GM20000 (cell line): ENCODE data around the gene ASB2.

Source experiments
- DNase-seq: peaks from one replicate; pipeline ENCODE4 v3.0.0; 2012; ENCODE audit warnings: low spot score
- CTCF ChIP-seq: IDR thresholded peaks from 2 replicates; pipeline ENCODE4 v1.5.1; 2012; ENCODE audit warnings: mild to moderate bottlenecking, control low read depth; ENCODE audit errors: extremely low read depth, missing control alignments

The ASB2 gene

GRCh38 chr14:93914278-93914677 lies 62.1 kb downstream of the ASB2 start:
- no peak for DNase-seq
- no peak for TF ChIP-seq CTCF

DNA sequence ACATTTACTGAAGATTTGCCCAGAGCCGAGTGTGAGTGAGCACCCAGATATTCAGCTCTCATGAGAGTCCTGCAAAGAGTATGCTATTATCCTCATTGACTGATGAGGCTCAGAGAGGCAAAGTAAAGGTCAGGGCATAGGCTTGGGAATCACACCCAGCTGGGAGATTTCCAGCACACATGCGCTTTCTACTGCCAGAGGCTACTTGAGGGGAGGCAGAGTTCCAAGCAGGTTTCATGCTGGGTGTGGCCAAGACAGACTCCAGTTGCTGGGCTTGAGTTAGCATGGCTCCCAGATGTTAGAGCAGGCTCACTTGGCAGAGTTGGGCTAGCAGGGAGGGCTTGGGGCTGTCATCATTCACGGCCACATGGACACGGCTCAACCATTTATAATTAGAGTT lies 63.6 kb downstream of the ASB2 start:
- TF ChIP-seq CTCF: no peak

GRCh38 chr14:93911975-93912615 lies 64.3 kb downstream of the ASB2 start:
- no peak for TF ChIP-seq CTCF
- no peak for DNase-seq

More for the DNA sequence above, 63.6 kb downstream of the ASB2 start:
- no peak for DNase-seq

GRCh38 chr14:93909429-93910128 lies 66.8 kb downstream of the ASB2 start:
- no peak for TF ChIP-seq CTCF

GRCh38 chr14:93906341-93907329 lies 69.7 kb downstream of the ASB2 start:
- TF ChIP-seq CTCF: peak; percentile 85
- peak; percentile 84 for DNase-seq

More at GRCh38 chr14:93909429-93910128, 66.8 kb downstream of the ASB2 start:
- no peak for DNase-seq

DNA sequence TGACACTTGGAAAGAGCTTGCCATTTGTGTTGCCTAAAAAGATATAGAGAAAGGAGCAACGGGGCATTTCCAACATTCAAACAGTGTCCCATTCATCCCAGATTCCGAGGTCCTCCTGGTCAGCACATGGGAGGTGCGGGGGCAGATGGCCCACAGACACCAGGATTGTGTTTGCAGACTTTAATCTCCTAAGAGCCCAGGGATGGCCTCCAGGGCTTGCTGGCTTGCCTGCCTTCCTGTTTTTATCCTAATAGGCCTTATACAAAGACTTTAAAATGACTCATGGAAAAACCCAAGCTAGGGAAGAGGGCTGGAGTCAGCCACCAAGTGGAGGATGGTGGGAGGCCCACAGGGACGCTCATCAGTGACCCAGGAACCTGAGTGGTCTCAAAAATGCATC lies 70.7 kb downstream of the ASB2 start:
- no peak for DNase-seq
- TF ChIP-seq CTCF: no peak
